Panc1 (cell line): ENCODE results near the gene ANKRD55. TPM values are rescaled to one million over a fixed set of nuclear protein-coding genes. Genes with fewer than 3 reads are reported as not detected.

ENCODE experiments used
- ATAC-seq: fragments of 200-7000 bp; cut with Tn5 transposase; 2 replicates; pipeline ENCODE4 v1.9.1; 2020; ENCODE audit warnings: mild to moderate bottlenecking, moderate library complexity
- BruUV-seq: library from RNA; stranded (reverse); fragments of 400-500 nt; replicated peaks from 2 replicates; lab custom pipeline; 2021; lab: Mats Ljungman, UMichigan
- CTCF ChIA-PET: fragments of 300-600 bp; sonication (Branson Sonifier 250); formaldehyde crosslinking; loops from one replicate; lab custom pipeline; 2022; ENCODE audit warnings: antibody characterized with exemption; lab: Charles Lee
- POLR2A ChIA-PET: fragments of 300-600 bp; sonication (Branson Sonifier 250); formaldehyde crosslinking; loops from one replicate; lab custom pipeline; 2022; ENCODE audit warnings: antibody characterized with exemption; lab: Charles Lee
- DNase-seq: peaks from one replicate; pipeline ENCODE4 v3.0.0-alpha.2; 2010; ENCODE audit warnings: low read depth, low spot score
- H3K27ac ChIP-seq: 2 replicates; pipeline ENCODE4 v1.5.1; 2011; ENCODE audit warnings: mild to moderate bottlenecking, low read length, inconsistent platforms
- H3K27me3 ChIP-seq: fragments of 200-500 bp; sonication (Bioruptor generic); 2 replicates; pipeline ENCODE4 v1.6.0; 2014; ENCODE audit warnings: low read length, inconsistent platforms; ENCODE audit not compliant: control insufficient read depth, insufficient read depth
- H3K36me3 ChIP-seq: fragments of 200-500 bp; sonication (Bioruptor generic); 2 replicates; pipeline ENCODE4 v1.5.1; 2014; ENCODE audit warnings: inconsistent platforms, mild to moderate bottlenecking, low read length, moderate library complexity; ENCODE audit not compliant: control insufficient read depth, insufficient read depth
- H3K4me1 ChIP-seq: 2 replicates; pipeline ENCODE4 v1.5.1; 2011; ENCODE audit warnings: inconsistent platforms, mild to moderate bottlenecking, low read length, moderate library complexity; ENCODE audit not compliant: control insufficient read depth, insufficient read depth
- H3K4me3 ChIP-seq, 2 experiments: 2 replicates each; pipeline ENCODE4 v1.5.1; 2011 to 2012; ENCODE audit warnings: low read depth in 2 of 2, low read length in 2 of 2, mild to moderate bottlenecking in 2 of 2, inconsistent platforms in 1 of 2, moderate library complexity in 1 of 2
- H3K9me3 ChIP-seq: fragments of 200-500 bp; sonication (Bioruptor generic); 2 replicates; pipeline ENCODE4 v1.5.1; 2014; ENCODE audit warnings: low read depth, mild to moderate bottlenecking, inconsistent platforms, low read length, moderate library complexity; ENCODE audit not compliant: control insufficient read depth, insufficient read depth
- CTCF ChIP-seq: fragments of 450-650 bp; IDR thresholded peaks from 2 replicates; pipeline ENCODE4 v1.5.1; 2017; ENCODE audit warnings: mild to moderate bottlenecking
- POLR2AphosphoS5 ChIP-seq: IDR thresholded peaks from 2 replicates; pipeline ENCODE4 v1.6.1; 2012; ENCODE audit warnings: mild to moderate bottlenecking, low read depth, low read length, moderate library complexity
- REST ChIP-seq, 2 experiments: IDR thresholded peaks; 2 replicates each; pipeline ENCODE4 v1.6.1; 2011 to 2012; ENCODE audit warnings: low read depth in 2 of 2, control low read depth in 1 of 2, low read length in 1 of 2, mild to moderate bottlenecking in 1 of 2, moderate library complexity in 1 of 2; ENCODE audit not compliant: insufficient read depth in 1 of 2
- SIN3A ChIP-seq: IDR thresholded peaks from 2 replicates; pipeline ENCODE4 v1.6.1; 2012; ENCODE audit warnings: low read depth, mild to moderate bottlenecking, low read length, moderate library complexity, borderline replicate concordance; ENCODE audit not compliant: insufficient read depth
- TCF7L2 ChIP-seq: IDR thresholded peaks from 2 replicates; pipeline ENCODE4 v1.6.1; 2011; ENCODE audit warnings: mild to moderate bottlenecking, low read depth, low read length, inconsistent platforms
- in situ Hi-C: cut with HindIII; loops from 2 replicates; pipeline ENCODE4 v1.10.0; 2016; ENCODE audit warnings: low sequenced_read_pairs, low pct_unique_long_range_greater_than_20kb
- intact Hi-C: fragments of 100-400 bp; cut with micrococcal nuclease; formaldehyde crosslinking; loops from one replicate; pipeline ENCODE4 v1.10.0; 2022; ENCODE audit not compliant: unreplicated experiment
- total RNA-seq: library from RNA; stranded (reverse); gene quantifications from one replicate; pipeline ENCODE4 v1.2.1, GENCODE V29; 2021; ENCODE audit not compliant: unreplicated experiment

Gene ANKRD55
- total RNA-seq, 1 experiment from 2014 or later = not detected

GRCh38 chr5:56056875-56057274 is 176.3 kb downstream of the ANKRD55 start:
- peaks cover 7% of the 10 kb centered on the region; the same call in 1 of the 2 replicates for H3K4me1 ChIP-seq
- intact Hi-C loops = no loop called here
- H3K4me3 ChIP-seq = no peak overlapping the region
- TF ChIP-seq TCF7L2 = no peak
- TF ChIP-seq POLR2AphosphoS5 = no peak
- no peak for TF ChIP-seq REST (IDR thresholded peaks at IDR 0.05; ENCODE audit: insufficient read depth in 1 of 2, low read depth in 2 of 2, low read length in 1 of 2)
- no peak for TF ChIP-seq CTCF
- TF ChIP-seq SIN3A = no peak
- H3K27me3 ChIP-seq = no peaks in the 10 kb centered on the region
- ATAC-seq (no peak), DNase-seq (no peak)
- H3K27ac ChIP-seq = no peak overlapping the region
- ChIA-PET CTCF (no interaction called here), POLR2A (no interaction called here)
- BruUV-seq = no TSS peak
- in situ Hi-C loops = no loop called here
- H3K9me3 ChIP-seq = no peaks in the 10 kb centered on the region
- no peaks in the 10 kb centered on the region for H3K36me3 ChIP-seq

- Histone ChIP-seq H3K9me3 (no peaks in the 10 kb centered on the region), H3K27ac (no peak overlapping the region), H3K27me3 (no peaks in the 10 kb centered on the region), H3K36me3 (no peaks in the 10 kb centered on the region), H3K4me3 (no peak overlapping the region), H3K4me1 (peaks cover 7% of the 10 kb centered on the region; the same call in 1 of the 2 replicates)
- no TSS peak for BruUV-seq
- in situ Hi-C loops = no loop called here
- DNase-seq (no peak), ATAC-seq (no peak)
- intact Hi-C loops = no loop called here
- POLR2A ChIA-PET = no interaction called here
- TF ChIP-seq TCF7L2 = no peak
- no peak for TF ChIP-seq REST (IDR thresholded peaks at IDR 0.05; ENCODE audit: insufficient read depth in 1 of 2, low read depth in 2 of 2, low read length in 1 of 2)
- no peak for TF ChIP-seq CTCF
- TF ChIP-seq SIN3A = no peak
- no peak for TF ChIP-seq POLR2AphosphoS5
- CTCF ChIA-PET = no interaction called here
Observed at GRCh38 chr5:56055859-56056258, 177.3 kb downstream of the ANKRD55 start.
